ENCODE data around the gene SPATA6L. TPM values are rescaled to one million over a fixed set of nuclear protein-coding genes. Genes with fewer than 3 reads are reported as not detected.
"Not testable (repeated sequence)": the region's sequence is repeated elsewhere in the genome, so short reads cannot be mapped to it uniquely, and the experiment has no call there.

The SPATA6L gene
- total RNA-seq, 1 experiment from 2014 or later, result 0.57 TPM

GRCh38 chr9:4606033-4606432 is 60.2 kb downstream of the SPATA6L start:
- H3K4me2 ChIP-seq (ENCODE audit: low read length); H3K79me2 ChIP-seq (ENCODE audit: insufficient read depth, low read length); DNase-seq (ENCODE audit: low read depth, low spot score); H3K9me3 ChIP-seq (ENCODE audit: control insufficient read depth in 1 of 2, insufficient read depth in 1 of 2, low read depth in 1 of 2, low read length in 2 of 2); H3K4me3 ChIP-seq (replicated peaks in 1 of 2; ENCODE audit: low read depth in 1 of 2, low read length in 2 of 2); H3K27me3 ChIP-seq (ENCODE audit: insufficient read depth, low read length); BruUV-seq (replicated peaks); H4K20me1 ChIP-seq (ENCODE audit: insufficient read depth); H3K9ac ChIP-seq (ENCODE audit: low read length); CTCF ChIA-PET; H3K27ac ChIP-seq (ENCODE audit: low read depth, low read length); ATAC-seq; H3K4me1 ChIP-seq (ENCODE audit: control insufficient read depth in 1 of 2, insufficient read depth in 2 of 2, low read length in 2 of 2); RAD21 ChIA-PET (ENCODE audit: low non-redundant PET in 1 of 2, low total read pairs in 2 of 2, uncharacterized antibody in 2 of 2, unreplicated experiment in 2 of 2); H3K9me2 ChIP-seq (ENCODE audit: insufficient read depth); H2AFZ ChIP-seq (ENCODE audit: low read depth, low read length, poor library complexity, severe bottlenecking); H3K36me3 ChIP-seq (ENCODE audit: control insufficient read depth in 1 of 2, insufficient read depth in 2 of 2, low read length in 2 of 2); POLR2A ChIA-PET: not testable (repeated sequence)
- intact Hi-C loops (cut with micrococcal nuclease), result loop anchor here (10.0 kb wide), 1 partner anchor 839 kb away; no protein-coding TSS in a partner anchor

GRCh38 chr9:4604678-4605095 is 61.6 kb downstream of the SPATA6L start:
- peak; percentile 99 for ATAC-seq
- Histone ChIP-seq H4K20me1 (ENCODE audit: insufficient read depth) (no peaks in the 10 kb centered on the region), H3K79me2 (ENCODE audit: insufficient read depth, low read length) (no peaks in the 10 kb centered on the region), H3K9ac (ENCODE audit: low read length) (no peak overlapping the region), H3K4me2 (ENCODE audit: low read length) (no peak overlapping the region), H3K36me3 (ENCODE audit: control insufficient read depth in 1 of 2, insufficient read depth in 2 of 2, low read length in 2 of 2) (no peaks in the 10 kb centered on the region), H3K9me3 (ENCODE audit: control insufficient read depth in 1 of 2, insufficient read depth in 1 of 2, low read depth in 1 of 2, low read length in 2 of 2) (no peaks in the 10 kb centered on the region), H3K27me3 (ENCODE audit: insufficient read depth, low read length) (no peaks in the 10 kb centered on the region), H3K4me1 (ENCODE audit: control insufficient read depth in 1 of 2, insufficient read depth in 2 of 2, low read length in 2 of 2) (no peaks in the 10 kb centered on the region), H3K27ac (ENCODE audit: low read depth, low read length) (no peak overlapping the region), H3K9me2 (ENCODE audit: insufficient read depth) (no peaks in the 10 kb centered on the region), H2AFZ (ENCODE audit: low read depth, low read length, poor library complexity, severe bottlenecking) (no peak overlapping the region), H3K4me3 (replicated peaks in 1 of 2; ENCODE audit: low read depth in 1 of 2, low read length in 2 of 2) (no peak overlapping the region)
- ChIA-PET RAD21 (ENCODE audit: low non-redundant PET in 1 of 2, low total read pairs in 2 of 2, uncharacterized antibody in 2 of 2, unreplicated experiment in 2 of 2) (interaction anchor here (0.8 to 1.5 kb wide), 2 partner anchors 219 to 290 kb away, joined by 3 read pairs; no protein-coding TSS in a partner anchor), POLR2A (no interaction called here), CTCF (interaction anchor here (0.6 to 1.9 kb wide), 11 partner anchors 11 to 995 kb away, joined by 3 to 12 read pairs (median 4); partner anchors contain the start of genes CDC37L1 and PLPP6)
- intact Hi-C loops (cut with micrococcal nuclease), result loop anchor here (10.0 kb wide), 1 partner anchor 840 kb away; no protein-coding TSS in a partner anchor
- BruUV-seq (replicated peaks), result no TSS peak
- peak; percentile 72 for DNase-seq (ENCODE audit: low read depth, low spot score)
- TF ChIP-seq EZH2 (IDR thresholded peaks at IDR 0.05) (no peak), CBX3 (IDR thresholded peaks at IDR 0.05; ENCODE audit: low read depth) (0 out of 2 replicates have a peak, but pooled peaks have one; percentile 15), EZH2phosphoT487 (IDR thresholded peaks at IDR 0.05; ENCODE audit: borderline replicate concordance) (no peak), ZFX (IDR thresholded peaks at IDR 0.05) (no peak), TCF7L2 (IDR thresholded peaks at IDR 0.05; ENCODE audit: borderline replicate concordance, extremely low read depth, insufficient read depth, insufficient read length) (no peak), ELF1 (IDR thresholded peaks at IDR 0.05; ENCODE audit: borderline replicate concordance, low read depth) (no peak), RAD21 (IDR thresholded peaks at IDR 0.05; ENCODE audit: low read depth) (peak; percentile 70), ZNF274 (IDR thresholded peaks at IDR 0.05; ENCODE audit: low read depth, low read length) (no peak), CTCF (IDR thresholded peaks at IDR 0.05 in 2 of 3, conservative IDR thresholded peaks at IDR 0.05 in 1 of 3; ENCODE audit: borderline replicate concordance in 1 of 3, insufficient read depth in 1 of 3, low read depth in 2 of 3, low read length in 2 of 3) (peak; percentile 64 to 76 (median 66))

Measured in HCT116 (cell line).